ENCODE results near the gene MAP6.

- TF ChIP-seq, protein P1, sequence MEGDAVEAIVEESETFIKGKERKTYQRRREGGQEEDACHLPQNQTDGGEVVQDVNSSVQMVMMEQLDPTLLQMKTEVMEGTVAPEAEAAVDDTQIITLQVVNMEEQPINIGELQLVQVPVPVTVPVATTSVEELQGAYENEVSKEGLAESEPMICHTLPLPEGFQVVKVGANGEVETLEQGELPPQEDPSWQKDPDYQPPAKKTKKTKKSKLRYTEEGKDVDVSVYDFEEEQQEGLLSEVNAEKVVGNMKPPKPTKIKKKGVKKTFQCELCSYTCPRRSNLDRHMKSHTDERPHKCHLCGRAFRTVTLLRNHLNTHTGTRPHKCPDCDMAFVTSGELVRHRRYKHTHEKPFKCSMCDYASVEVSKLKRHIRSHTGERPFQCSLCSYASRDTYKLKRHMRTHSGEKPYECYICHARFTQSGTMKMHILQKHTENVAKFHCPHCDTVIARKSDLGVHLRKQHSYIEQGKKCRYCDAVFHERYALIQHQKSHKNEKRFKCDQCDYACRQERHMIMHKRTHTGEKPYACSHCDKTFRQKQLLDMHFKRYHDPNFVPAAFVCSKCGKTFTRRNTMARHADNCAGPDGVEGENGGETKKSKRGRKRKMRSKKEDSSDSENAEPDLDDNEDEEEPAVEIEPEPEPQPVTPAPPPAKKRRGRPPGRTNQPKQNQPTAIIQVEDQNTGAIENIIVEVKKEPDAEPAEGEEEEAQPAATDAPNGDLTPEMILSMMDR (conservative IDR thresholded peaks at IDR 0.05; ENCODE audit: low read depth in 2 of 2) = no peak
- no peak for TF ChIP-seq EZH2phosphoT487 (IDR thresholded peaks at IDR 0.05; ENCODE audit: unreplicated experiment)
- TF ChIP-seq, protein P2, sequence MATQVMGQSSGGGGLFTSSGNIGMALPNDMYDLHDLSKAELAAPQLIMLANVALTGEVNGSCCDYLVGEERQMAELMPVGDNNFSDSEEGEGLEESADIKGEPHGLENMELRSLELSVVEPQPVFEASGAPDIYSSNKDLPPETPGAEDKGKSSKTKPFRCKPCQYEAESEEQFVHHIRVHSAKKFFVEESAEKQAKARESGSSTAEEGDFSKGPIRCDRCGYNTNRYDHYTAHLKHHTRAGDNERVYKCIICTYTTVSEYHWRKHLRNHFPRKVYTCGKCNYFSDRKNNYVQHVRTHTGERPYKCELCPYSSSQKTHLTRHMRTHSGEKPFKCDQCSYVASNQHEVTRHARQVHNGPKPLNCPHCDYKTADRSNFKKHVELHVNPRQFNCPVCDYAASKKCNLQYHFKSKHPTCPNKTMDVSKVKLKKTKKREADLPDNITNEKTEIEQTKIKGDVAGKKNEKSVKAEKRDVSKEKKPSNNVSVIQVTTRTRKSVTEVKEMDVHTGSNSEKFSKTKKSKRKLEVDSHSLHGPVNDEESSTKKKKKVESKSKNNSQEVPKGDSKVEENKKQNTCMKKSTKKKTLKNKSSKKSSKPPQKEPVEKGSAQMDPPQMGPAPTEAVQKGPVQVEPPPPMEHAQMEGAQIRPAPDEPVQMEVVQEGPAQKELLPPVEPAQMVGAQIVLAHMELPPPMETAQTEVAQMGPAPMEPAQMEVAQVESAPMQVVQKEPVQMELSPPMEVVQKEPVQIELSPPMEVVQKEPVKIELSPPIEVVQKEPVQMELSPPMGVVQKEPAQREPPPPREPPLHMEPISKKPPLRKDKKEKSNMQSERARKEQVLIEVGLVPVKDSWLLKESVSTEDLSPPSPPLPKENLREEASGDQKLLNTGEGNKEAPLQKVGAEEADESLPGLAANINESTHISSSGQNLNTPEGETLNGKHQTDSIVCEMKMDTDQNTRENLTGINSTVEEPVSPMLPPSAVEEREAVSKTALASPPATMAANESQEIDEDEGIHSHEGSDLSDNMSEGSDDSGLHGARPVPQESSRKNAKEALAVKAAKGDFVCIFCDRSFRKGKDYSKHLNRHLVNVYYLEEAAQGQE (IDR thresholded peaks at IDR 0.05; ENCODE audit: unreplicated experiment) = no peak
- TF ChIP-seq JUNB (IDR thresholded peaks at IDR 0.05; ENCODE audit: unreplicated experiment) = no peak
- no peak for TF ChIP-seq ZNF462 (CRISPR knock-in tag; IDR thresholded peaks at IDR 0.05)
- no peak for TF ChIP-seq POLR2AphosphoS5 (IDR thresholded peaks at IDR 0.05; ENCODE audit: low read depth)
Measured at GRCh38 chr11:75639762-75640181, 29.1 kb downstream of the MAP6 start.
